Astrocyte (in vitro differentiated cells and primary cell): ENCODE measurements around the gene PEAK1. TPM values are rescaled to one million over a fixed set of nuclear protein-coding genes. Genes with fewer than 3 reads are reported as not detected.

Experiments used
- DNase-seq: peaks from one replicate; pipeline ENCODE4 v3.0.0-alpha.2; 2010; ENCODE audit warnings: low read depth
- FAIRE-seq: peaks from 2 replicates; lab custom pipeline; 2011; peaks lifted over from hg19 to GRCh38; lab: Jason Lieb, UNC
- H2AFZ ChIP-seq: 2 replicates; pipeline ENCODE4 v1.6.0; 2012; ENCODE audit warnings: low read depth, low read length, inconsistent platforms
- H3K27ac ChIP-seq: 2 replicates; pipeline ENCODE4 v1.5.1; 2011; ENCODE audit warnings: low read depth, low read length, inconsistent platforms
- H3K27me3 ChIP-seq: 2 replicates; pipeline ENCODE4 v1.6.0; 2011; ENCODE audit warnings: low read length, inconsistent platforms; ENCODE audit not compliant: insufficient read depth
- H3K36me3 ChIP-seq: 2 replicates; pipeline ENCODE4 v1.5.1; 2011; ENCODE audit warnings: low read length, inconsistent platforms; ENCODE audit not compliant: insufficient read depth
- H3K4me1 ChIP-seq: 2 replicates; pipeline ENCODE4 v1.5.1; 2011; ENCODE audit warnings: low read length, inconsistent platforms; ENCODE audit not compliant: insufficient read depth
- H3K4me2 ChIP-seq: 2 replicates; pipeline ENCODE4 v1.6.0; 2012; ENCODE audit warnings: low read length, inconsistent platforms
- H3K4me3 ChIP-seq: 2 replicates; pipeline ENCODE4 v1.5.1; 2011; ENCODE audit warnings: low read depth, mild to moderate bottlenecking, low read length, inconsistent platforms; ENCODE audit not compliant: insufficient read depth
- H3K79me2 ChIP-seq: 2 replicates; pipeline ENCODE4 v1.6.0; 2012; ENCODE audit warnings: mild to moderate bottlenecking, low read length, inconsistent platforms; ENCODE audit not compliant: insufficient read depth
- H3K9ac ChIP-seq: 2 replicates; pipeline ENCODE4 v1.6.0; 2012; ENCODE audit warnings: mild to moderate bottlenecking, low read length, inconsistent platforms
- H3K9me3 ChIP-seq: 2 replicates; pipeline ENCODE4 v1.5.1; 2012; ENCODE audit warnings: low read depth, mild to moderate bottlenecking, low read length, inconsistent platforms; ENCODE audit not compliant: insufficient read depth
- H4K20me1 ChIP-seq: 2 replicates; pipeline ENCODE4 v1.6.0; 2012; ENCODE audit warnings: low read length, inconsistent platforms; ENCODE audit not compliant: insufficient read depth
- H3K27ac Mint-ChIP-seq: one replicate; pipeline ENCODE4 v1.8.0; 2021; ENCODE audit warnings: mild to moderate bottlenecking, mixed read lengths; ENCODE audit not compliant: unreplicated experiment
- H3K27me3 Mint-ChIP-seq: one replicate; pipeline ENCODE4 v1.8.0; 2021; ENCODE audit warnings: low read depth, mixed read lengths; ENCODE audit not compliant: unreplicated experiment
- H3K36me3 Mint-ChIP-seq: one replicate; pipeline ENCODE4 v1.8.0; 2021; ENCODE audit warnings: low read depth, mixed read lengths; ENCODE audit not compliant: unreplicated experiment
- H3K4me1 Mint-ChIP-seq: one replicate; pipeline ENCODE4 v1.8.0; 2021; ENCODE audit warnings: low read depth, mixed read lengths; ENCODE audit not compliant: unreplicated experiment
- H3K4me3 Mint-ChIP-seq: one replicate; pipeline ENCODE4 v1.8.0; 2021; ENCODE audit warnings: mild to moderate bottlenecking, moderate library complexity, mixed read lengths; ENCODE audit not compliant: unreplicated experiment
- H3K9me3 Mint-ChIP-seq: one replicate; pipeline ENCODE4 v1.8.0; 2021; ENCODE audit warnings: mild to moderate bottlenecking, mixed read lengths; ENCODE audit not compliant: unreplicated experiment
- CTCF ChIP-seq: IDR thresholded peaks from 2 replicates; pipeline ENCODE4 v1.5.1; 2011; ENCODE audit warnings: low read depth, mild to moderate bottlenecking, inconsistent platforms, low read length, moderate library complexity; ENCODE audit not compliant: insufficient read depth
- EZH2 ChIP-seq: IDR thresholded peaks from 2 replicates; pipeline ENCODE4 v1.6.1; 2012; ENCODE audit warnings: mild to moderate bottlenecking, low read length, inconsistent platforms; ENCODE audit not compliant: insufficient read depth
- total RNA-seq: library from RNA; stranded (reverse); gene quantifications from 2 replicates; pipeline ENCODE4 v1.2.1, GENCODE V29; 2021

PEAK1 gene
- total RNA-seq, 1 donor from 2014 or later = 62.3 TPM

- no peak overlapping the region for H3K27ac ChIP-seq
- no peaks in the 10 kb centered on the region for H3K4me1 ChIP-seq
- H4K20me1 ChIP-seq = peaks cover 97% of the 10 kb centered on the region
- Mint-ChIP-seq H3K36me3 (peaks cover 3% of the 10 kb centered on the region), H3K4me1 (peaks cover 11% of the 10 kb centered on the region), H3K9me3 (no peaks in the 10 kb centered on the region), H3K27me3 (no peaks in the 10 kb centered on the region), H3K27ac (no peak overlapping the region), H3K4me3 (no peak overlapping the region)
- DNase-seq (no peak), FAIRE-seq (no peak)
- H2AFZ ChIP-seq = no peak overlapping the region
- H3K4me3 ChIP-seq = no peak overlapping the region
- no peaks in the 10 kb centered on the region for H3K9me3 ChIP-seq
- H3K79me2 ChIP-seq = peaks cover 95% of the 10 kb centered on the region
- TF ChIP-seq CTCF = no peak
- TF ChIP-seq EZH2 = no peak
- H3K9ac ChIP-seq = no peak overlapping the region
- no peaks in the 10 kb centered on the region for H3K27me3 ChIP-seq
- H3K36me3 ChIP-seq = no peaks in the 10 kb centered on the region
- no peak overlapping the region for H3K4me2 ChIP-seq
Observed at GRCh38 chr15:77387365-77388105, 32.4 kb downstream of the PEAK1 start.

DNA sequence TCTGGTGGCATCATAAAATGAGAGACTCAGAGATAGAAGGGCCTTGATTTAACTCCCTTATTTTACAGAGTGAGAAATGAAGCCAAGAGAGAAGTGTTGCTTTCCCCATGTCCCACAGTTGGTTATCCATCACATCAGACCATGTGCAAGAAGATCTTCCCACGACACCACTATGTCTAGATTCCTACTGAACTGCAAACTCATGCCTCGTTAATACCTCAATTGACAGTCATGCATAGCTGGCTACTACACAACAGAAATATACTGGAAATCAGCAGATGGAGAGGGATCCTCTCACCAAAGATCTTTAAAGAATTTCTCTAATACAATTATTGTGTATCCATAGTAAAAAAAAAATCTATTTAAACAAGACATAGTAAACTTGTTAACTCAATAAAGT, 33.3 kb downstream of the PEAK1 start:
- TF ChIP-seq EZH2 (no peak), CTCF (no peak)
- H3K36me3 ChIP-seq = no peaks in the 10 kb centered on the region
- H3K27ac ChIP-seq = no peak overlapping the region
- H3K4me3 ChIP-seq = no peak overlapping the region
- H3K79me2 ChIP-seq = peaks cover 95% of the 10 kb centered on the region
- H3K9ac ChIP-seq = no peak overlapping the region
- peaks cover 97% of the 10 kb centered on the region for H4K20me1 ChIP-seq
- H3K9me3 Mint-ChIP-seq = no peaks in the 10 kb centered on the region
- no peaks in the 10 kb centered on the region for H3K27me3 ChIP-seq
- H3K4me1 Mint-ChIP-seq = peaks cover 11% of the 10 kb centered on the region
- FAIRE-seq (no peak), DNase-seq (no peak)
- no peak overlapping the region for H2AFZ ChIP-seq
- no peak overlapping the region for H3K27ac Mint-ChIP-seq
- H3K4me1 ChIP-seq = no peaks in the 10 kb centered on the region
- no peaks in the 10 kb centered on the region for H3K27me3 Mint-ChIP-seq
- H3K36me3 Mint-ChIP-seq = no peaks in the 10 kb centered on the region
- H3K4me3 Mint-ChIP-seq = no peak overlapping the region
- H3K9me3 ChIP-seq = no peaks in the 10 kb centered on the region
- H3K4me2 ChIP-seq = no peak overlapping the region
